ENCODE measurements around the gene ACTG1.

The ACTG1 gene

GRCh38 chr17:81517009-81517338, 4.4 kb upstream of the ACTG1 start:
- no peaks in the 10 kb centered on the region for H3K9me3 Mint-ChIP-seq
- peaks cover 32% of the 10 kb centered on the region for H3K4me1 Mint-ChIP-seq

GRCh38 chr17:81516439-81516838, 3.8 kb upstream of the ACTG1 start:
- peaks cover 8% of the 10 kb centered on the region for H3K36me3 Mint-ChIP-seq (ENCODE audit: low read depth)
- H3K4me1 Mint-ChIP-seq: peaks cover 27% of the 10 kb centered on the region
- peak overlapping the region; percentile 87 to 96 (median 94) for H3K4me3 Mint-ChIP-seq
- peaks cover 20% of the 10 kb centered on the region for H3K27me3 Mint-ChIP-seq (ENCODE audit: low read depth)
- peak overlapping the region; percentile 37 to 96 (median 79) for H3K27ac Mint-ChIP-seq
- TF ChIP-seq CTCF (IDR thresholded peaks at IDR 0.05; ENCODE audit: unreplicated experiment in 3 of 3): no peak
- peaks cover 1% of the 10 kb centered on the region for H3K9me3 Mint-ChIP-seq

More at GRCh38 chr17:81517009-81517338, 4.4 kb upstream of the ACTG1 start:
- Mint-ChIP-seq H3K27ac (peak overlapping the region in 2 of 3 experiments; percentile 79 to 96), H3K27me3 (ENCODE audit: low read depth) (peaks cover 19% of the 10 kb centered on the region), H3K36me3 (ENCODE audit: low read depth) (peaks cover 2% of the 10 kb centered on the region), H3K4me3 (peak overlapping the region; percentile 87 to 96 (median 94))
- no peak for TF ChIP-seq CTCF (IDR thresholded peaks at IDR 0.05; ENCODE audit: unreplicated experiment in 3 of 3)

GRCh38 chr17:81515530-81516041, 3.0 kb upstream of the ACTG1 start:
- no peak for TF ChIP-seq CTCF (IDR thresholded peaks at IDR 0.05; ENCODE audit: unreplicated experiment in 3 of 3)
- H3K27me3 Mint-ChIP-seq (ENCODE audit: low read depth): peaks cover 26% of the 10 kb centered on the region
- H3K27ac Mint-ChIP-seq: peak overlapping the region; percentile 88 to 96 (median 96)
- H3K4me1 Mint-ChIP-seq: peaks cover 23% of the 10 kb centered on the region
- H3K36me3 Mint-ChIP-seq (ENCODE audit: low read depth): peaks cover 16% of the 10 kb centered on the region
- peaks cover 3% of the 10 kb centered on the region for H3K9me3 Mint-ChIP-seq
- H3K4me3 Mint-ChIP-seq: peak overlapping the region; percentile 87 to 96 (median 94)

GRCh38 chr17:81514739-81515529, 2.3 kb upstream of the ACTG1 start:
- Mint-ChIP-seq H3K27ac (peak overlapping the region; percentile 88 to 96 (median 96)), H3K27me3 (ENCODE audit: low read depth) (peaks cover 22% of the 10 kb centered on the region), H3K4me1 (peaks cover 23% of the 10 kb centered on the region), H3K4me3 (peak overlapping the region; percentile 87 to 96 (median 94)), H3K36me3 (ENCODE audit: low read depth) (peaks cover 23% of the 10 kb centered on the region), H3K9me3 (peaks cover 5% of the 10 kb centered on the region)
- TF ChIP-seq CTCF (IDR thresholded peaks at IDR 0.05; ENCODE audit: unreplicated experiment in 3 of 3): no peak

GRCh38 chr17:81514489-81514738, 1.8 kb upstream of the ACTG1 start:
- Mint-ChIP-seq H3K36me3 (ENCODE audit: low read depth) (peaks cover 28% of the 10 kb centered on the region), H3K27ac (peak overlapping the region; percentile 80 to 99 (median 98)), H3K4me3 (peak overlapping the region; percentile 73 to 94 (median 84)), H3K4me1 (peaks cover 28% of the 10 kb centered on the region), H3K9me3 (peaks cover 5% of the 10 kb centered on the region), H3K27me3 (ENCODE audit: low read depth) (peaks cover 22% of the 10 kb centered on the region)
- no peak for TF ChIP-seq CTCF (IDR thresholded peaks at IDR 0.05; ENCODE audit: unreplicated experiment in 3 of 3)
